ENCODE measurements around the gene CRISPLD2.

The CRISPLD2 gene

DNA sequence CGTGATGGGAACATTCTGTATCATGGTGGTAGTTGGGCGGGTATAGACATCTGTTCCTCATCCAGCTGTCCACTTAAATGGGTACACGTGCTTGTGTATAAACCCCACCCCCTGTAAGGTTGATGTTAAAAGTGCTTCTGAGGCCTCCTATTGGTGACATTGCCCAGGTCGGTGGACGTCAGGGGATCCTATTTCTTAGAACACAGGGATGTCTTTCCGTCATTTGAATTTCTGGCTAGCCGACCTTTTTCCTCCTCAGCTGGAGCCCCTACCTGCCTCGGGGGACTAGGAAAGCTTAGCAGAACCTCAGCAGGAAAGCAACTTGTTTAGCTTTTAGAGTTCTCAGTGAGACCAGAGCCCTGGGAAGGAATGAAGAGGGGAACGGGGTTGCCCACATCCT lies 16.6 kb upstream of the CRISPLD2 start:
- Histone ChIP-seq H3K9ac (ENCODE audit: low read length) (no peak overlapping the region), H3K27ac (ENCODE audit: low read depth, low read length) (no peak overlapping the region), H3K27me3 (ENCODE audit: control insufficient read depth, insufficient read depth, low read length) (no peaks in the 10 kb centered on the region), H3K36me3 (ENCODE audit: control insufficient read depth, insufficient read depth, low read length) (no peaks in the 10 kb centered on the region), H3K4me3 (ENCODE audit: low read depth, low read length) (no peak overlapping the region), H3K4me1 (ENCODE audit: control insufficient read depth, insufficient read depth, low read length) (peaks cover 10% of the 10 kb centered on the region; the same call in 1 of the 2 replicates), H3K9me3 (ENCODE audit: control insufficient read depth, insufficient read depth, low read depth, low read length) (no peaks in the 10 kb centered on the region)

DNA sequence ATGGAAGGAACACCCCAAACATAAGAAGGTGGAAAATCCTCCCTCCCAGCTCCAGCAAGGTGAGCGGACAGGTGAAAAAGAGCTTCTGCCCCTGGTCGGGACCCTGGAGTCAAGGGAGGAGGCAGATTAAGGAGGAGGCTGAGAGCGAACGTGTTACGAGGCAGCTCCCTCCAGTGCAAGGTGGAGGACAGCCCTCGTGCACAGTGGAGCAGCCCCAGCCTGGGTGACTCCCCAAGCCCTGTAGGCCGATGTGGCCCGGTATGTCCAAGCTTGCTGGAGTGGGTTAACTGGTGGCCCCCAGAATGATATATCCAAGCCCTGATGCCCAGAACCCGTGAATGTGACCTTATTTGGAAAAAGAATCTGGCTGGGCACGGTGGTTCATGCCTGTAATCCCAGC lies 15.5 kb upstream of the CRISPLD2 start:
- H3K27ac ChIP-seq (ENCODE audit: low read depth, low read length), result no peak overlapping the region
- no peaks in the 10 kb centered on the region for H3K27me3 ChIP-seq (ENCODE audit: control insufficient read depth, insufficient read depth, low read length)
- H3K4me1 ChIP-seq (ENCODE audit: control insufficient read depth, insufficient read depth, low read length), result peaks cover 10% of the 10 kb centered on the region; the same call in 1 of the 2 replicates
- H3K4me3 ChIP-seq (ENCODE audit: low read depth, low read length), result no peak overlapping the region
- H3K36me3 ChIP-seq (ENCODE audit: control insufficient read depth, insufficient read depth, low read length), result no peaks in the 10 kb centered on the region
- H3K9ac ChIP-seq (ENCODE audit: low read length), result no peak overlapping the region
- H3K9me3 ChIP-seq (ENCODE audit: control insufficient read depth, insufficient read depth, low read depth, low read length), result no peaks in the 10 kb centered on the region

DNA sequence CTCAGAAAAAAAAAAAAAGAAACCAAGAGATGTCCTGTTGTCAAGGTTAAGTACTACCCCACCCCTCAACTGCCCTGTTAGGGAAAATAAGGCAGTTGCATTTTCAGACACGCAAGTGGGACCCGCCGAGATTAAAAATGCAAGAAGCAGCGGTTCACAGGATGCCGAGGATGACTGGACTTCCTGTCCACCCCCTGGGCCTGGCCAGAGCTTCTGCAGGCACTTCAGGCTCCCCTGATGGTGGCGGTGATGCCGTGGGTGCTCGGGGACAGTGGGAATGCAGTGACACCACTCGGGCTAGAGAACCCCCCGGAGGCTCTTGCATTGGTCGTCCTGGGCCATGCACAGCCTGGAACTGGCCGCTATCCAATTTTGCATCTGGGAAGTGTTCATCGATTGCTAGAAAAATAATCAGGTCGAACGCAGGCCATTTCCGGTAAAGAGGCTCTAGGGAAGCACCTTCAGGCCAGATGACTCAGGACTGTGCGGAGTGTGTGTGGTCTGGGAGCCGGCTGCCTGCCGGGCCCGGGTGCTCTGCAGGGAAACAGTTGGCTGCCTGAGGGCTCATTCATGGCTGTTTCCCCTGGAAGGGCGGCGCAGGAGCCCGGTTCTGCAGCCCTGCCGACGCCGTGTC lies 13.4 kb upstream of the CRISPLD2 start:
- H3K27me3 ChIP-seq (ENCODE audit: control insufficient read depth, insufficient read depth, low read length), result no peaks in the 10 kb centered on the region
- H3K36me3 ChIP-seq (ENCODE audit: control insufficient read depth, insufficient read depth, low read length), result no peaks in the 10 kb centered on the region
- H3K4me3 ChIP-seq (ENCODE audit: low read depth, low read length), result no peak overlapping the region
- H3K9me3 ChIP-seq (ENCODE audit: control insufficient read depth, insufficient read depth, low read depth, low read length), result no peaks in the 10 kb centered on the region
- H3K27ac ChIP-seq (ENCODE audit: low read depth, low read length), result no peak overlapping the region
- peaks cover 10% of the 10 kb centered on the region; the same call in 1 of the 2 replicates for H3K4me1 ChIP-seq (ENCODE audit: control insufficient read depth, insufficient read depth, low read length)
- H3K9ac ChIP-seq (ENCODE audit: low read length), result no peak overlapping the region

DNA sequence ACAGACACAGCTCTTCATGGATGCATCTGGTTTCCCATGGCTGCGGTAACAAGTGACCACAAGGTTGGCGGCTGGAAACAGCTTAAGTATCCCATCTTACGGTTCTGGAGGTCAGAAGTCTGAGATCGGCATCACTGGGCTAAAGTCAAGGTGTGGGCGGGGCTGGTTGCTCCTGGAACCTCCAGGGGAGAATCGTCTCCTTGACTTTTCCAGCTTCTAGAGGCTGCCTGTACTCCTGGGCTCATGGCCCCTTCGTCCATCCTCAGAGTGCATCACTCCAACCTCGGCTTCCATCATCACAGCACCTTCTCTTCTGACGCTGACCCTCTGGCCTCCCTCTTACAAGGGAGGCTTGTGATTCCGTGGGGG lies 12.9 kb upstream of the CRISPLD2 start:
- Histone ChIP-seq H3K9me3 (ENCODE audit: control insufficient read depth, insufficient read depth, low read depth, low read length) (no peaks in the 10 kb centered on the region), H3K27me3 (ENCODE audit: control insufficient read depth, insufficient read depth, low read length) (no peaks in the 10 kb centered on the region; the same call in 1 of the 2 replicates), H3K9ac (ENCODE audit: low read length) (no peak overlapping the region), H3K4me3 (ENCODE audit: low read depth, low read length) (no peak overlapping the region), H3K27ac (ENCODE audit: low read depth, low read length) (no peak overlapping the region), H3K4me1 (ENCODE audit: control insufficient read depth, insufficient read depth, low read length) (peaks cover 10% of the 10 kb centered on the region; the same call in 1 of the 2 replicates), H3K36me3 (ENCODE audit: control insufficient read depth, insufficient read depth, low read length) (no peaks in the 10 kb centered on the region)

GRCh38 chr16:84807776-84808175 lies 12.0 kb upstream of the CRISPLD2 start:
- Histone ChIP-seq H3K27me3 (ENCODE audit: control insufficient read depth, insufficient read depth, low read length) (peaks cover 7% of the 10 kb centered on the region; the same call in 1 of the 2 replicates), H3K9me3 (ENCODE audit: control insufficient read depth, insufficient read depth, low read depth, low read length) (no peaks in the 10 kb centered on the region), H3K27ac (ENCODE audit: low read depth, low read length) (no peak overlapping the region), H3K36me3 (ENCODE audit: control insufficient read depth, insufficient read depth, low read length) (no peaks in the 10 kb centered on the region), H3K9ac (ENCODE audit: low read length) (no peak overlapping the region), H3K4me1 (ENCODE audit: control insufficient read depth, insufficient read depth, low read length) (peaks cover 10% of the 10 kb centered on the region; the same call in 1 of the 2 replicates), H3K4me3 (ENCODE audit: low read depth, low read length) (no peak overlapping the region)

DNA sequence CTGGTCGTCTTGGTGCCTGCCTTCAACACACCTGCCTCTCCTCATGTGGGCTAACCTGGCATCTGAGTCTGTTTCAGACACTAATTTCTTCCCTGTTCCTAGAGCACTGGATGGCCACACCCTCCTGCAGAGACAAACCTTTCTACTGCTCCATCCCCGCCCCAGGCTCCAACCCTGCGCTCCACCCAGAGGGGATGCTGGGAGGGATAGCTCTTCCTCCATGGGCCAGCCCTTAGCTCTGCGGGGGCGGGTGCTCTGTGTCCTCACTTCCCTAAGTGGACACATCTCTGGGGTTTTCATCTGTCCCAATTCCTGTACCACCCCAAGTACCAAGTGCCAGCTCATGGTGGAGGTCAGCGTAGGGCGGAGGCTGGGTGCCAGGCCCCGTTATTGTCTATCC lies 11.0 kb upstream of the CRISPLD2 start:
- Histone ChIP-seq H3K9ac (ENCODE audit: low read length) (no peak overlapping the region), H3K27ac (ENCODE audit: low read depth, low read length) (no peak overlapping the region), H3K27me3 (ENCODE audit: control insufficient read depth, insufficient read depth, low read length) (peaks cover 17% of the 10 kb centered on the region; the same call in 1 of the 2 replicates)

GRCh38 chr16:84810518-84811273 lies 9.1 kb upstream of the CRISPLD2 start:
- Histone ChIP-seq H3K9ac (ENCODE audit: low read length) (no peak overlapping the region), H3K36me3 (ENCODE audit: control insufficient read depth, insufficient read depth, low read length) (no peaks in the 10 kb centered on the region), H3K9me3 (ENCODE audit: control insufficient read depth, insufficient read depth, low read depth, low read length) (peaks cover 5% of the 10 kb centered on the region), H3K27ac (ENCODE audit: low read depth, low read length) (no peak overlapping the region), H3K4me3 (ENCODE audit: low read depth, low read length) (no peak overlapping the region), H3K27me3 (ENCODE audit: control insufficient read depth, insufficient read depth, low read length) (peaks cover 17% of the 10 kb centered on the region; the same call in 1 of the 2 replicates), H3K4me1 (ENCODE audit: control insufficient read depth, insufficient read depth, low read length) (peaks cover 10% of the 10 kb centered on the region; the same call in 1 of the 2 replicates)

More for the DNA sequence above, 11.0 kb upstream of the CRISPLD2 start:
- Histone ChIP-seq H3K9me3 (ENCODE audit: control insufficient read depth, insufficient read depth, low read depth, low read length) (peaks cover 4% of the 10 kb centered on the region), H3K4me3 (ENCODE audit: low read depth, low read length) (no peak overlapping the region), H3K4me1 (ENCODE audit: control insufficient read depth, insufficient read depth, low read length) (peaks cover 10% of the 10 kb centered on the region; the same call in 1 of the 2 replicates), H3K36me3 (ENCODE audit: control insufficient read depth, insufficient read depth, low read length) (no peaks in the 10 kb centered on the region)

DNA sequence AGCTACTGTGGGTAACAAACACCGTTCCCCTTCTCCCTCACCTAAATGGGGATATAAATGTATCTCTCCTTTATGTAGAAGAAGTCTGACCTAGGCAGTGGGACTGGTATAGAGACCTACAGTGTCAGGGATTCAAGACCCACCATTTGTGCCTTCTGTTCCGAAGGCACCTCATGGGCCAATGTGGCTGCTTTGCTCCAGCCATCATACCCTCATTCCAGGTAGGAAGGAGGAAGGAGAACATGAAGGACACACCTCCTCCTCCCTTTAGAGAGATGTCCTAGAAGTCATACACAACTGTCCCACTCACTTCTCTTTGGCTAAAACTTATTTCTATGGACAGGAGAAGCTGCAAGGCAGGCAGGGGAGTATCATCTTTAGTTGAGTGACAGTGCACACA lies 8.3 kb upstream of the CRISPLD2 start:
- Histone ChIP-seq H3K4me1 (ENCODE audit: control insufficient read depth, insufficient read depth, low read length) (peaks cover 5% of the 10 kb centered on the region; the same call in 1 of the 2 replicates), H3K9ac (ENCODE audit: low read length) (no peak overlapping the region), H3K4me3 (ENCODE audit: low read depth, low read length) (no peak overlapping the region), H3K27me3 (ENCODE audit: control insufficient read depth, insufficient read depth, low read length) (peaks cover 17% of the 10 kb centered on the region; the same call in 1 of the 2 replicates), H3K27ac (ENCODE audit: low read depth, low read length) (no peak overlapping the region), H3K36me3 (ENCODE audit: control insufficient read depth, insufficient read depth, low read length) (no peaks in the 10 kb centered on the region), H3K9me3 (ENCODE audit: control insufficient read depth, insufficient read depth, low read depth, low read length) (peaks cover 5% of the 10 kb centered on the region)

GRCh38 chr16:84813141-84813934 lies 6.4 kb upstream of the CRISPLD2 start:
- no peak overlapping the region for H3K9ac ChIP-seq (ENCODE audit: low read length)
- no peaks in the 10 kb centered on the region for H3K36me3 ChIP-seq (ENCODE audit: control insufficient read depth, insufficient read depth, low read length)
- H3K27me3 ChIP-seq (ENCODE audit: control insufficient read depth, insufficient read depth, low read length), result peaks cover 17% of the 10 kb centered on the region; the same call in 1 of the 2 replicates

GRCh38 chr16:84815462-84815861 lies 4.3 kb upstream of the CRISPLD2 start:
- Histone ChIP-seq H3K36me3 (ENCODE audit: control insufficient read depth, insufficient read depth, low read length) (no peaks in the 10 kb centered on the region), H3K27ac (ENCODE audit: low read depth, low read length) (no peak overlapping the region), H3K27me3 (ENCODE audit: control insufficient read depth, insufficient read depth, low read length) (peaks cover 35% of the 10 kb centered on the region), H3K4me1 (ENCODE audit: control insufficient read depth, insufficient read depth, low read length) (peaks cover 12% of the 10 kb centered on the region; the same call in 1 of the 2 replicates), H3K9ac (ENCODE audit: low read length) (no peak overlapping the region), H3K4me3 (ENCODE audit: low read depth, low read length) (no peak overlapping the region), H3K9me3 (ENCODE audit: control insufficient read depth, insufficient read depth, low read depth, low read length) (peaks cover 5% of the 10 kb centered on the region)

More at GRCh38 chr16:84813141-84813934, 6.4 kb upstream of the CRISPLD2 start:
- H3K9me3 ChIP-seq (ENCODE audit: control insufficient read depth, insufficient read depth, low read depth, low read length), result peaks cover 5% of the 10 kb centered on the region
- H3K27ac ChIP-seq (ENCODE audit: low read depth, low read length), result no peak overlapping the region
- H3K4me3 ChIP-seq (ENCODE audit: low read depth, low read length), result no peak overlapping the region
- H3K4me1 ChIP-seq (ENCODE audit: control insufficient read depth, insufficient read depth, low read length), result no peaks in the 10 kb centered on the region
